Kasumi-1 (cell line): ENCODE data around the gene ZCCHC10.
"Not testable (repeated sequence)": the region's sequence is repeated elsewhere in the genome, so short reads cannot be mapped to it uniquely, and the experiment has no call there.

Experiments
- DNase-seq, 2 experiments: peaks; one replicate each; lab custom pipeline; 2025; lab: John Stamatoyannopoulos, UW

The ZCCHC10 gene

GRCh38 chr5:133041910-133042309 is 15.6 kb upstream of the ZCCHC10 start:
- no peak for DNase-seq

- DNase-seq: no peak
These were observed 14.9 kb upstream of the ZCCHC10 start for GRCh38 chr5:133041157-133041784.

GRCh38 chr5:133036677-133037076 is 10.3 kb upstream of the ZCCHC10 start:
- not testable (repeated sequence) for DNase-seq

- DNase-seq: no peak
These were observed 8.9 kb upstream of the ZCCHC10 start for GRCh38 chr5:133035224-133035623.

- DNase-seq: no peak
These were observed 7.7 kb upstream of the ZCCHC10 start for GRCh38 chr5:133034064-133034463.

GRCh38 chr5:133032852-133033742 is 6.7 kb upstream of the ZCCHC10 start:
- DNase-seq: no peak

GRCh38 chr5:133030343-133031005 is 4.1 kb upstream of the ZCCHC10 start:
- DNase-seq: no peak

GRCh38 chr5:133029416-133029815 is 3.1 kb upstream of the ZCCHC10 start:
- no peak for DNase-seq

GRCh38 chr5:133026664-133027153 is 360 bp upstream of the ZCCHC10 start:
- DNase-seq: no peak

GRCh38 chr5:133019471-133019870 is 6.9 kb downstream of the ZCCHC10 start:
- DNase-seq: not testable (repeated sequence)

GRCh38 chr5:133017964-133018363 is 8.4 kb downstream of the ZCCHC10 start:
- no peak for DNase-seq

GRCh38 chr5:133015466-133015865 is 10.9 kb downstream of the ZCCHC10 start:
- no peak for DNase-seq

- not testable (repeated sequence) for DNase-seq
These were observed 17.9 kb downstream of the ZCCHC10 start for GRCh38 chr5:133008455-133008854.

GRCh38 chr5:133006653-133007052 is 19.7 kb downstream of the ZCCHC10 start:
- no peak for DNase-seq

GRCh38 chr5:132999246-132999645 is 27.1 kb downstream of the ZCCHC10 start:
- no peak for DNase-seq

GRCh38 chr5:132998556-132998955 is 27.8 kb downstream of the ZCCHC10 start:
- DNase-seq: no peak

- no peak for DNase-seq
These were observed 30.0 kb downstream of the ZCCHC10 start for GRCh38 chr5:132996307-132996706.

GRCh38 chr5:132987531-132988408 is 38.6 kb downstream of the ZCCHC10 start:
- no peak for DNase-seq

GRCh38 chr5:132982971-132983370 is 43.4 kb downstream of the ZCCHC10 start:
- DNase-seq: not testable (repeated sequence)

GRCh38 chr5:132981288-132981687 is 45.1 kb downstream of the ZCCHC10 start:
- DNase-seq: no peak

- DNase-seq: no peak
These were observed 46.4 kb downstream of the ZCCHC10 start for GRCh38 chr5:132979976-132980375.
